ENCODE data around the gene PBX1.

PBX1 gene

DNA sequence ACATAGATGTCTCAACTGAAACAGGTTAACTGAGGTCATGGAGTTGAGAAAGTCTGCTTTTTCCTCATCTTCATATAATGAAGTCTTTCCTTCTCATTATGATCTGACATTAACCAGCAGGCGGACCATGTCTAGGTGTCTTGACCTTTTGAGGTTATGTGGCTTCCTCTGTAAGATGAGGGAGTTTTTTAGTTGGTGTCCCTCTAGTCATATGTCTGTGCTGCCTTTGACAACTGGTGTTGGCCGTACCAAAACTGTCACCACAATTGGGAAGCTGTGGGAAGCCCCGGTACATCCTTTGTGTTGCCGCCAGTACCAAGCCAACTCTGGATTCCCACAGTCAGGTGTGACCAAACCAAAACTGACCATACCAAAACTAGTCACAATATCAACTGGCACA is 105.1 kb downstream of the PBX1 start:
- no peak for DNase-seq

DNA sequence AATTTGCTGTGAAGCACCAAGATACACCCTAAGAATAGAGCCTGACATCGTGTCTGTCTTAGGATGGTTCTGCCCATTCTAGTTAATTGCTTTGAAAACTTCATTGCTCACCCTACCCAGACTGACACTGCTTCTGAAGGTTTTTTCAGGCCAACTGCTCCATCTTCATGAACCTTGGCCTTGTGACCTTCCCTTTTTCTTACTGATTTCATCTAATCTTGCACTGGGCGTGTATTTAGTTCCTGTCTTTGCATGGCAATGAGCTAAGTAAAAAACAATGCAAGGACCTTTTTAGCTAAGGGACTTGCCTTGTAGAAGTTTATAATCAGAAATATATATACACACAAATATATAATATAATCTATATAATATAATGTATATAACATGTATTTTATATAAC is 108.0 kb downstream of the PBX1 start:
- DNase-seq = no peak

DNA sequence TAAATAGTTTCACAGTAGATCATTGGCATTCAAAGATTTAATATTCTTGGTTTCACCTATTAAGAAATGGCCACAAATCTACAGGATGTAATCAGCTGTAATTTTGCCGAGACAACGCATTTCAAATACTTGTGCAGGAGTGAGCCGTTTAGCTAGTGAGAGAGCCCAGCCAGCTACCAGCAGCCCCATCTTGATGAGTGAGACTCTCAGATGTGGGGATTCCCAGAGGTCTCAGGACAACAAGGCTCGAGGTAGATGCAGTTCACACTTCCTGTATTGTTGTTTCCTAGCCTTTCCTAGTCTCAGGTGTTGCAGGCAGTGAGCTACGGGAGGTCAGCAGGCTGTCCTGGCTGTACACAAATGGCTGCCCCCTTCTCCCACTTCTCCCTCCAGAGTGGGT is 108.6 kb downstream of the PBX1 start:
- DNase-seq = no peak

DNA sequence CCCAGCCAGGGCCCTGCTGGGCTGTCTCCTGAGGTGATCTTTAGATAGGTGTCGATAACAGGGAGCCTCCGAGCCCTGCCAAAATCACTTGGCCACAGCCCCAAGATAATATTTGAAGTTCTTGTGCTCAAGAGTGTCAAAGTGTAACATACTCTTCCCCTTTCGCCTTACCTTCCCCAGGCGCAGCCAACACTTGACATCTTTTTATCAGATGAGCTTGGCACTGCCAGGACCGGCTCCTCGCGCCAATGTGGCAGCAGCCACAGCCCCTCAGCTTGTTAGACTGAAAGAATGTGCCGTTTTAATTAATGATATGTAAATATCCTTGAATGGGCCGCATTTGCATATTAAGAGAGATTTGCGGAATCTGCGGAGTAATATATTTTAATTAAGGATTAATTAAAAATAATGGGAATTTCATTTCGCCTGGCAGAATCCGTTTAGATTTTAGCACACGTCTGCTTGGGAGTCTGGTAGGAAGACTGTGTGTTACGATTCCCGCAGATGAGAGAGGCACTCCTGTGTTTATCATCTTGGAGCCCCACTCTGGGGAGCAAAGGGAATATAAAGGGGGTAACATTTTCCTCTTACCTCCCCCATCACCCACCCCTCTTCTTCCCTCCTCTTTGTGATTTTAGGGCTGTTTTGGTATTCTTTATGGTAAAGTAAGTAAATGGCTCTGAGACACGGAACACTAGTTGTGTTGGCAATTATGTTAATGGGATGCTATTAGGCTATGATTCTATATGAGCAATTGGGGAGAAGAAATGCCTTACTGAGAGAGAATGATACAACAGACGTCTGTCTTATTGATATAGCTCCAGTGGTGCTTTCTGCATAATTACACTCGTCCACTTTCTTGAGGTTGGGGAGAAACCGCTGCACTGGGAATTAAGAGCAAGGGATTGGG is 109.8 kb downstream of the PBX1 start:
- no peak for DNase-seq

DNA sequence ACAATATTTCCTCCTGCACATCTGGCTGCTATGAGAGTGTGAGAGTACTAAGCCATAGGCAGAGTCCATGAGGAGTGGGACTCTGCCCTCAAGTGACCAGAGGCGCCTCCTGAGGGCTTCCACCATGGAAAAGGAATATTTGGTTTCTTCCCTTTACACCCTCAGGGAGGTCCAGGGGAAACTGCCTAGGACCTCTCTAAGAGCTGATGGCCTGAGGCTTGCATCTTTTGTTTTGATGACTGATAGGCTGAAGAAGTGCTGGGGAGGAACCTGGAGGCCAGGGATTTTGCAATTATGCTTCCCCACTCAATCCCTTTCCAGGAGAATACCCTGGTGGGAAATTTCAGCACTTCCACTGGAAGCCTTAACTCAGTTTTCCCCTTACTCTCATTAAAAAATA is 111.0 kb downstream of the PBX1 start:
- DNase-seq = no peak

DNA sequence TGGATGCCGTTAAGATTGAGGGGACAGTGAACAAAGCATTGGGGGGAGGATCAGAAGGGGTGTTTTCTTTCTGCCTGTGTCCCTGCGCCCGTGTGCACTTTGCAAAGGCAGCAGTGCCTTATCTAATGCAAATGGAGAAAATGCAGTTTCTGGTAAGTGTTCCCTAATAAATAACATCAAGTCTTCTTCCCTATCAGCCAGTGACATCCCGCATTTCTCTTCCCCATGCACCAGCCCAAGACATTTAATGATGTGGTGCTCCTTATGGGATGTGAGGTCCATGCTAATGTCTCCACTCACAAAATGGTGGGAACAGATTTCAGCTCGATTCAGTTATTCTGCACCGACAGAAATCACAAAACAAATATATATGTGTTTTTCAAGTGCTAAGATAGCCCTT is 111.8 kb downstream of the PBX1 start:
- no peak for DNase-seq

DNA sequence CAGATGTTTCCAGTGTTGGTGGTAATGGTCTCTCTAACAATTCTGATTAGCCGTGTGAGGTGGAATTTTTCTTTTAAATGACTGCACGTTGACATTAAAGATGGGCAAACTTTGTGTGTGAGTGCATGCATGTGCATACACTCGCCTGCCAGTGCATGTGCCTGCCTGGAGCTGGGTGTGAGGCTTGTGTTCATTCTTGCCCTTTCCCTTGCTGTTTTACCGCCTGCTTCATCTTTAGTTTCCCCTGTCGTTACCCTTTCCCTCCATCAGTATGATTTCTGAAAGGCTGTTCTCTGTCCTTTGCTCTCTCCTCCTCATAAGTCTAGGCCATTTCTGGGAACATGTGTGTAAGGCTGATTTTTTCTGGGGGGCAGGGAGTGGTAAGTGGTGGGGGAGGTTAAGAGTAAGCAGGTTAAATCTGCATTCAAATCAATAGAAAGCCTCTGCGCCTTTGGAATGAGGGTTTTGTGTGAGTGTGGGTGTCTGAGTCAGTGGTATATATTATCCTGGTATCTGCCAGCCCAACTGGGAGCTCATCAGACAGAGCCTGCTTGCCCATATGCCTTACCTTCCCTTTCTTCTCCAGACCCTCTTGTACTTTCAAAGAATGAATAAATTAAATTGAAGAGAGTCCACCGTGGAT is 112.5 kb downstream of the PBX1 start:
- no peak for DNase-seq

DNA sequence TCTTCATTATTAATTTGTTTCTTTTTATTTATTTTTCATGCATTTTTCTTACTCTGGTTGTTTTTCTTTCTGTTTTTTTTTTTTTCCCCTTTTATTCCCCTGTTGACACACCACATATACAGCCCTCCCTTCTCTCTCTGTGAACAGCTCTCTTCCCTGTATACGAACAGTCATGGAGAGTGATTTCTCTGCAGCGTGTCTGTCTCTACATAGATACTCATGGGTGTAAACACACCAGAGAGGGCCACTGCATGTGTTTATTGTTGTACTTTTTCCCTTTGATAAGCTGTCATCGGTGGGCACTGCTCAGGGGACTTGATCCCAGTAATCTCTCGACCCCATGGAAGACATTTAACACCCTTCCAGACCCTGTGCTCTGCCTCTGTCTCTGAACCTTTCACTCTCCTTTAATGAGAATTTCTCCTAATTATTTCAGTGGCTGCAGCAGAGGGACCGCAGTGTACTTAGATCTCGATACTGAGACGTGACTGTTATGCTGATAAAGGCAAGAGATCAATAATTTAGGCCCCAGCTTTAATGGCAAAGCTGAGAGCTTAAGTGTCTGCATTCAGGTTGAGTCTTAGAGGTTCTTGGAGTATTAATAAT is 113.1 kb downstream of the PBX1 start:
- DNase-seq = no peak

DNA sequence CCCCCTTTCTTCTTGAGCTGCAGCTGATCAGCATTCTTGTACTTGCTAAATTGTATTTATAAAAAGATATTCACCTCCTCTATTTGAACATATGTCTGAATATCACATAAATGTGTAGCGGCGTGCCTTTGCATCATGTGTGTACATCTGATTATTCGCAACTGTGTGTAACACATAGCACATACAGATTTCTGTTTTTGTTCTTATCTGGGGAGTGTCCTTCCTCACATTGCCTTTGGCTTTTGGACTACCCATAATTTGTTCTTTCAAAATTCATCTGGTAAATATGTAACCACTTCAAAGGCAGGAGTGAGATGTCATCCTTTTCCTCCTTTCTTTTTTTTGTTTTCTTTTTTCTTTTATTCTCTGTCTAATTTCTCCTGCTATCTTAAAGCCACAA is 113.6 kb downstream of the PBX1 start:
- no peak for DNase-seq

DNA sequence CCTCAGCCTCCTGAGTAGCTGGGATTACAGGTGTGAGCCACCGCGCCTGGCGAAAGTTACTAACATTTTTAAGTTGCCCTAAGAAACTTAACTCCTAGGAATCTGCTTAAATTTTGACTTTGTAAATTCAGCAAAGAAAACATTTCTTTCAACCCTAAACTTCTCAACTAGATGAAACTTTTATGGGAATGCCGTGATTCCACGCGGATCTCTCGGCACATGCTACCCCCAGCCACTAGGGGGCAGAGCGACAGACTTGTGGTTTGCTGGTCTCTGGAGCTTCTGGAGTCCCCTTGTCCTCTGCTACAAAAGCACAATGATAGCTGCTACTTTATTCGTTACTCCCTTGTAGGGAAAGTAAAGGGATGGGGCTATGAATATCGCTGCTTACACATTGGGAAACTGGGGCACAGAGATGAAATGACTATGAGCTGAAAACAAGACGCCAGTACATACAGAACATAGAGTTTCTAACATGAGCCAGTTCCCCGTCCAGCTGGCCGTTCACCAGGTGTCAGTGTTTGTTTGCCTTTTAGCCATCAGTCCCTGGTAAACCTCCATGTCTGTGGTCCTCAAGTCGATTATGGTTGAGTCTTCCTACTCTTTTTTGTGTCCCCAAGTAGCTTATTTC is 114.7 kb downstream of the PBX1 start:
- no peak for DNase-seq

DNA sequence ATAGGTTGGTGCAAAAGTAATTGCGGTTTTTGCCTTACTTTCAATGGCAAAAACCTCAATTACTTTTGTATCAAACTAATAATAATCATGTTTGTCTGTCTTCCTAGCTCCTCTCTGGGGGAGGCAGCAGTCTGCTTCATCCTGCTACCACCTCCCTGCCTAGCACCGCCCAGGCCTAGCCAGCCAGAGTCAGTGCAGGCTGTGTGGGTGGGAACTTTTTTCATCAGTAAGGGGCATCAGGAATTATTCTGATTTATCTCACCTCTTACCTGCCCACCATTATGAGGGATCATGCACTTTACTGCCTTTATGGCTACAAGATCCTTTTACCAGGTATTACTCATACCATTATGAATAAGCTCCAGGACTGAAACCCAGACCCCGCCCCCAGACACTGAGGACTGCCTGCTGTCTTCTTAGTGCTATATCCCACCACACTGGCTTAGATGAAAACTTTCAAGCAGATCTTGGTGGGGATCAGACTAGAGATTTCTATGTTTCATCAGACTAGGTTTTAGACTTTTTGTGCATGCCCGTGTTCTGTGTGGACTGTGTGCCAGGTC is 116.4 kb downstream of the PBX1 start:
- peak in 2 of 56 donors; percentile 7 to 30 for DNase-seq

DNA sequence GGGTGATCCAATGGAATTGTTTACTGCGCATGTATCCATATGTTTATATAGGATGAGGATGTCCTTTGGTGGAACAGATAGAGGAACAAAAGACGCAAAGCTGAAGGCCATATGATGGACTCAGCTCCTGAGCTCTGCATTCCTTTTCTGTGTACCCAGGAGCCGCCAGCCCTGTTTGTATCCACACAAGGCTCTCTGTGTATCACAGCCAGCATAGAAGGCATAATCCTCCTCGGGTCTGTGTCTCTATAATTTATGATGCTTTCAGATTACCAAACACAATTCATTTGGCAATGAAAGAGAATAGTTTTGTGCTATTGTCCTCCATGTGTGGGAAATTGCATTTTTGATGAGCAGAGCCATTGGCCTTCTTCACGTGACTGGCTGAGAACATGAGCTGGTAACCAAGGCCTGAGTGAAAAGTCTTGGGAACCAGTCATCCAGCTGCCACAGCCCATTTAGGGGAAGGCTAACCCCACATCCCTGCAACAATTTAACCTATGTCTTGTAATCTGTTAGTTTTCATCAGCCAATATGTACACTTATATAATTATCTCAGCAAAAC is 119.2 kb downstream of the PBX1 start:
- DNase-seq = peak in 6 of 56 donors; percentile 6 to 25 (median 12)

DNA sequence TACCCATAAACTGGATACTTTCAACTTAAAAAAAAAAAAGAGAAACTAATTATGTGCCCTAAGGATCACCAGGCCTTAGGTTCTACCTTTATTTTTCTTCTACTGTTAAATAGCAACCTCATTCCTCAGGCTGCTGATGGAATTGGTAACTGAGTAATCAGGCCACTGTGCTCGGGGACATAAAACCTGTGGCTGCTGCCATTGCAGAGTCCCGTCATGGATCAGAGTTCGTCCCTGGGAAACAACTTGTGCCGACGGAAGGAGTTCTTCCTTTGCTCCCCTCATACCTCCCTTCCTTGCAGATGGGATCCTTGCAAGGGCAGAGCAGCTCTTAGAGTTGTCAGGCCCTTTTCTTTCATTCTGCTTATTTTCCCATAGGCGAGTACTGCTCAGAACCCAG is 123.6 kb downstream of the PBX1 start:
- DNase-seq = no peak

DNA sequence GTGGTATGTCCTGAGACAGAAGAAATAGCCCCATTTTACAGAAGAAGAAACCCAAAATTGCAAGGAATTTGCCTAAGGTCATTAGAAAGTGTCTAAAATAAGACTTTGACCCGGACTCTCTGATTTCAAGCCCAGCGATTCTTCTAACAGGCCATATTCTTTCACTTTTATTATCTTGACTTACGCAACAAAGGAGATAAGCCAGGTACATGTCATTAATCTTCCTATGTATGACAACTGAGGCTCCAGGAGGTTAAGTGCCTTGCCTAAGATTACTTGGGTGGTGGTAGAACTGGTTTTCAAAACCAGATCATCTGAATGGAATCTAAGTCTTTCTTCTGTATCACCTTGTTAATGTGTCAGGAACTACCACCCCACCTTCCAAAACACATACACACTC is 124.3 kb downstream of the PBX1 start:
- no peak for DNase-seq

DNA sequence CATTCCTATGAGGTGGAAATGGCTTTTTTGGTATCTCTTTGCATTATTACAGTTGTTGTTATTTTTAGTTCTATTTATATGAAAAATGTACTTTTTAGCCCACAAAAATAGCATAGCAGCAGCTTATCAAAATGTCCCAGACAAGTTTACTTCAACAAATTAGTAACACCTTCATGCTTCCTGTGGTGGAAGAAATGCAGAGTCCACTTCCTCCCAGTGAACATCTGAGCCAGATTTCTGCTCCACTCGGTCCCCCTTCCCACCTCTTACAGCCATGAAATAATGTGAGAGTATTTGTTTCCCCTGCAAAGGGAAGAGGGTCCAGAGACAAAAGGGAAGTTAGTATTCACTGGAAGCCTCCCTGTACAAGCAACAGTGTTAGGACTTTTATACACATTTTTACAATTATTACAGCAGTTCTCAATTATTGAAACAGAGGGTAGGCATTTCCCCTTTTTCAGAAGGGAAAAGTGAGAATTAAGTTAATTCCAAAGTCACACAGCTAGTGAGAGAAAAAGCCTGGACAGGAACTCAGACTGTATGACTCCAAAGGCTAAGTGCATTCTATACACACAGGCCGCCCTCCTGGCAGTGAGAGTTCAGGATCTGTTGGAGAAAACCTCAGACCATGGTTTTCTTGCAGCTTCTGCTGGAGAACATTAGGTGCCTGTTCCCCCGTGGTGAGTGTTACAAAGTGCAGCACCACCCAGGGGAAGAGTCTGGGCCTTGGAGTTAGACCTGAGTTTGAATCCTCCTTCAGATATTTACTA is 126.5 kb downstream of the PBX1 start:
- DNase-seq = no peak

DNA sequence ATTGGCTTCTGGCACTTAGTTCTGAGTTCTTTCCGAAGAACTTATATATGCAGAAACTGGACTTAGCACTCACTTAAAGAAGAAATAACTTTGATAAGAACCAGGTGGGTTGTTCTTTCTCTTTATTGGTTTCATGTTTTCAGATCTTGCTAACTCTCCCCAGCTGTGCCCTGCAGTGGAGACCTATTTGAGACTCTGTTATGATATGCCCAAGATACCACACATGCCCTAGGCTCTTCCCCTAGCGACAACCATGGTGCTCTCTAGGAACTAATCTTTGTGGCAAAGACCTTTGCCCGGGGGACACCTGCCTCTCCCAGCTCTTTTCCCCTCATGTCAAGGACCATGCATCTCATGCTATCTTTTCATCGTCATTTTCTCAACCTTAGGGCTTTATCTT is 128.8 kb downstream of the PBX1 start:
- no peak for DNase-seq

DNA sequence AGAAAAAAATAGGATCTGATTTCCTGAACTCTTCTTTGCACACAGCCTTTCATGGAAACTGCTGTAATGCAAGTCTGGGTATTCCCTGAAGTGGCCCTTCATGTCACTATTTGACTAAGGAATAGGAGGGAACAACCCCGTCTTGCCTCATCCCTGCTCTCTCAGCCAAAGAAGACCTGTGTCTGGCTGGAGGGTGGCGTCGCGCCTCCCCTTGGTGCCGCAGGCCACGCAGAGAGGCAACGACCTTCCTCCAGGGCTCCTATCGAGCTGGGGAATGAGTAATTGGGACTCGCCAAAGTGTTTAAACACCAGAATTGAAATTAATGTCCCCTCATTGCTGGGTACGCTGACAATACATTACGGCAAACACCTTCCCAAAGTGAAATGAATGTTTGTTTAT is 129.8 kb downstream of the PBX1 start:
- DNase-seq = no peak

DNA sequence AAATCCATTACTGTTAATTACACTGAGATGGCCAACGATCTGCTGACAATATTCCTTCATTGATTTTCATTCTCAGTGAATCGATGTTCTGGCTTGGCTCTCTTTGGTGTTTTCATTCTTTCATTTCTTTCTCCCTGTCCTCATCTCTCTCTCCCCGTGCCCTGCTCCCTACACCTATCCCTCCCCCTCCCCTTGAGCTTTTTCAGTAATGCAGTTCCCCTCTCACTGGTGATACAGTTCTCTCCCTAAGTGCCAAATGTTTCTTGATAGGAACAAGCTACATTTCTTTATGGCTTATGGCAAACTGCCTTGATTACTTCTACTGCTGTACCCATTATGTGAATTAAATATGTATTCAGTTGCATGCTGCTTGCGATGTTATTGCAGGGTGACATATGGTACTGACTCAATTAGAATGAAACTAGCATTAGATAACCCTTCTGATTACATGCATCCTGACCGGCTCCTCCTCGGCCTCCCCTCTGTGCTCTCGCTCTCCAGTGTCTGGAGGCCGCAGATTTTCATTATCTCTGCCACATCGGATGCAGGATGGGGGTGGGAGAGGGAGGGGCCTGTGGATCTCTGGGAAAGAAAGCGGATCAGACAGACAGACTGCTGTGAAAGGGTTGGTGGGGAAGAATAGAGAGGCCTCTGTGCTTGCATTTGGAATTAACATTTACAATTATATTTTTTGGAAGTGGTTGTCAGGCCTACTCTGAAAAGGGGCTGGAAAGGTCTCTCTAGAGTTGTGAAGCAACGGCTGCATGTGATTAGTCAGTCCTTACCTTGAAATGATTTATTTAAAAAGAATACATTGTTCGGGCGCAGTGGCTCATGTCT is 130.9 kb downstream of the PBX1 start:
- DNase-seq = peak in 1 of 56 donors; percentile 27

DNA sequence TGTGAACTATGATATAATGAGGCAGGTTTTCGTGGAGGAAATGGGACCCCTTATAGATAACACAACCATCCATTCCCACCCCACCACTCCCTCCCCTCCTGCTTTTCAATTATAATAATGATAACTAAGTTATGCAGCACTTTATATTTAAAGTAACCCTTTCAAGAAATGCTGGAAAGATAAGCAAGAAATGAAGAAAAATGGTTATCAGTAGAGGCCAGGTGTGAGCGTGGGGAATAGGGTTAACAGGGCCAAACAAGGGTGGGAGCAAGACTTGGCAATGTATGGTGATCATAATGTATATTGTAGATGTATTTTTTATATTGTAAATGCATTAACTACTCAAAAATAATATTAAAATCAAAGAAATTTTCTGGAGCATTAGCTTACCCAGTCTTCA is 133.4 kb downstream of the PBX1 start:
- DNase-seq = no peak
